Chondrocyte (in vitro differentiated cells): ENCODE results near the gene PCBP1. TPM values are rescaled to one million over a fixed set of nuclear protein-coding genes. Genes with fewer than 3 reads are reported as not detected.

ENCODE experiments used
- DNase-seq: peaks from one replicate; pipeline ENCODE4 v3.0.0; 2021; ENCODE audit warnings: mixed read lengths, low spot score
- H3K27ac Mint-ChIP-seq: one replicate; pipeline ENCODE4 v1.8.0; 2021; ENCODE audit warnings: mild to moderate bottlenecking, moderate library complexity, mixed read lengths; ENCODE audit not compliant: unreplicated experiment
- H3K27me3 Mint-ChIP-seq: 2 replicates; pipeline ENCODE4 v1.8.0; 2021; ENCODE audit warnings: low read depth, mixed read lengths
- H3K36me3 Mint-ChIP-seq: 2 replicates; pipeline ENCODE4 v1.8.0; 2021; ENCODE audit warnings: low read depth, mixed read lengths
- H3K4me1 Mint-ChIP-seq: 2 replicates; pipeline ENCODE4 v1.8.0; 2021; ENCODE audit warnings: low read depth, mild to moderate bottlenecking, mixed read lengths
- H3K4me3 Mint-ChIP-seq: one replicate; pipeline ENCODE4 v1.8.0; 2021; ENCODE audit warnings: mild to moderate bottlenecking, moderate library complexity, mixed read lengths; ENCODE audit not compliant: unreplicated experiment
- H3K9me3 Mint-ChIP-seq: 2 replicates; pipeline ENCODE4 v1.8.0; 2021; ENCODE audit warnings: low read depth, mixed read lengths
- CTCF ChIP-seq: fragments of 200-600 bp; sonication (generic); IDR thresholded peaks from 2 replicates; pipeline ENCODE4 v1.5.0; 2021; ENCODE audit warnings: antibody characterized with exemption, mild to moderate bottlenecking, moderate library complexity
- total RNA-seq: library from RNA; stranded (reverse); gene quantifications from 3 replicates; pipeline ENCODE4 v1.2.1, GENCODE V29; 2021

PCBP1 gene
- total RNA-seq, 1 donor from 2014 or later = 220 TPM

GRCh38 chr2:70087702-70088597 lies 673 bp downstream of the PCBP1 start:
- no peaks in the 10 kb centered on the region for H3K27me3 Mint-ChIP-seq
- H3K9me3 Mint-ChIP-seq = no peaks in the 10 kb centered on the region
- H3K4me3 Mint-ChIP-seq = peak overlapping the region; percentile 97
- peak; percentile 90 for DNase-seq
- TF ChIP-seq CTCF = peak; percentile 38
- H3K27ac Mint-ChIP-seq = peak overlapping the region; percentile 100
- peaks cover 24% of the 10 kb centered on the region for H3K36me3 Mint-ChIP-seq
- H3K4me1 Mint-ChIP-seq = peaks cover 36% of the 10 kb centered on the region

GRCh38 chr2:70088598-70089219 lies 1.4 kb downstream of the PCBP1 start:
- no peak for DNase-seq
- Mint-ChIP-seq H3K4me3 (peak overlapping the region; percentile 97), H3K36me3 (peaks cover 19% of the 10 kb centered on the region), H3K4me1 (peaks cover 33% of the 10 kb centered on the region), H3K9me3 (no peaks in the 10 kb centered on the region), H3K27ac (peak overlapping the region; percentile 100), H3K27me3 (no peaks in the 10 kb centered on the region)
- TF ChIP-seq CTCF = no peak

- Mint-ChIP-seq H3K4me1 (peaks cover 30% of the 10 kb centered on the region), H3K36me3 (peaks cover 17% of the 10 kb centered on the region), H3K27me3 (no peaks in the 10 kb centered on the region), H3K27ac (peak overlapping the region; percentile 100), H3K9me3 (no peaks in the 10 kb centered on the region), H3K4me3 (peak overlapping the region; percentile 97)
- TF ChIP-seq CTCF = no peak
- peak; percentile 61 for DNase-seq
These were observed 2.1 kb downstream of the PCBP1 start for GRCh38 chr2:70089220-70089982.

- H3K4me3 Mint-ChIP-seq = peak overlapping the region; percentile 97
- H3K27me3 Mint-ChIP-seq = no peaks in the 10 kb centered on the region
These were observed 2.8 kb downstream of the PCBP1 start for GRCh38 chr2:70089983-70090525.

More at GRCh38 chr2:70089983-70090525, 2.8 kb downstream of the PCBP1 start:
- Mint-ChIP-seq H3K27ac (peak overlapping the region; percentile 100), H3K36me3 (peaks cover 17% of the 10 kb centered on the region), H3K9me3 (no peaks in the 10 kb centered on the region), H3K4me1 (peaks cover 30% of the 10 kb centered on the region)
- peak; percentile 28 for DNase-seq
- no peak for TF ChIP-seq CTCF
